Measurements from ENCODE around the gene FRMD1. TPM values are rescaled to one million over a fixed set of nuclear protein-coding genes. Genes with fewer than 3 reads are reported as not detected.

FRMD1 gene
- total RNA-seq, 1 experiment from 2014 or later, result not detected

- no peaks in the 10 kb centered on the region for H3K4me1 ChIP-seq (ENCODE audit: insufficient read depth, low read length)
- DNase-seq (no peak), ATAC-seq (no peak)
- intact Hi-C loops (cut with micrococcal nuclease), result no loop called here
- no peaks in the 10 kb centered on the region for H3K9me2 ChIP-seq (replicated peaks; ENCODE audit: low read length)
- no peak overlapping the region for H2AFZ ChIP-seq (ENCODE audit: low read length)
- H3K27ac ChIP-seq (ENCODE audit: low read length), result no peak overlapping the region
- TF ChIP-seq EZH2phosphoT487 (IDR thresholded peaks at IDR 0.05; ENCODE audit: borderline replicate concordance, low read length) (no peak), EZH2 (IDR thresholded peaks at IDR 0.05; ENCODE audit: low read length, unreplicated experiment) (no peak)
- TF ChIP-seq, protein P1, sequence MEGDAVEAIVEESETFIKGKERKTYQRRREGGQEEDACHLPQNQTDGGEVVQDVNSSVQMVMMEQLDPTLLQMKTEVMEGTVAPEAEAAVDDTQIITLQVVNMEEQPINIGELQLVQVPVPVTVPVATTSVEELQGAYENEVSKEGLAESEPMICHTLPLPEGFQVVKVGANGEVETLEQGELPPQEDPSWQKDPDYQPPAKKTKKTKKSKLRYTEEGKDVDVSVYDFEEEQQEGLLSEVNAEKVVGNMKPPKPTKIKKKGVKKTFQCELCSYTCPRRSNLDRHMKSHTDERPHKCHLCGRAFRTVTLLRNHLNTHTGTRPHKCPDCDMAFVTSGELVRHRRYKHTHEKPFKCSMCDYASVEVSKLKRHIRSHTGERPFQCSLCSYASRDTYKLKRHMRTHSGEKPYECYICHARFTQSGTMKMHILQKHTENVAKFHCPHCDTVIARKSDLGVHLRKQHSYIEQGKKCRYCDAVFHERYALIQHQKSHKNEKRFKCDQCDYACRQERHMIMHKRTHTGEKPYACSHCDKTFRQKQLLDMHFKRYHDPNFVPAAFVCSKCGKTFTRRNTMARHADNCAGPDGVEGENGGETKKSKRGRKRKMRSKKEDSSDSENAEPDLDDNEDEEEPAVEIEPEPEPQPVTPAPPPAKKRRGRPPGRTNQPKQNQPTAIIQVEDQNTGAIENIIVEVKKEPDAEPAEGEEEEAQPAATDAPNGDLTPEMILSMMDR (conservative IDR thresholded peaks at IDR 0.05; ENCODE audit: low read depth, low read length), result no peak
- CTCF ChIA-PET, result no interaction called here
- no peaks in the 10 kb centered on the region for H3K27me3 ChIP-seq (ENCODE audit: low read length)
- H3K9ac ChIP-seq (ENCODE audit: low read length), result no peak overlapping the region
- H3K79me2 ChIP-seq (ENCODE audit: low read length), result no peaks in the 10 kb centered on the region
- H3K36me3 ChIP-seq (ENCODE audit: low read depth, low read length), result no peaks in the 10 kb centered on the region
- H3F3A ChIP-seq (ENCODE audit: low read length, unreplicated experiment), result no peaks in the 10 kb centered on the region
- no peaks in the 10 kb centered on the region for H3K9me3 ChIP-seq (ENCODE audit: low read length)
- no peak overlapping the region for H3K4me3 ChIP-seq (ENCODE audit: low read length)
- H4K20me1 ChIP-seq (ENCODE audit: low read length), result no peaks in the 10 kb centered on the region
- no peak overlapping the region for H3K4me2 ChIP-seq (ENCODE audit: low read length)
- BruUV-seq (replicated peaks), result no TSS peak
- POLR2A ChIA-PET (ENCODE audit: unreplicated experiment), result no interaction called here
Observed at GRCh38 chr6:168055696-168056489, 23.1 kb downstream of the FRMD1 start.

DNA sequence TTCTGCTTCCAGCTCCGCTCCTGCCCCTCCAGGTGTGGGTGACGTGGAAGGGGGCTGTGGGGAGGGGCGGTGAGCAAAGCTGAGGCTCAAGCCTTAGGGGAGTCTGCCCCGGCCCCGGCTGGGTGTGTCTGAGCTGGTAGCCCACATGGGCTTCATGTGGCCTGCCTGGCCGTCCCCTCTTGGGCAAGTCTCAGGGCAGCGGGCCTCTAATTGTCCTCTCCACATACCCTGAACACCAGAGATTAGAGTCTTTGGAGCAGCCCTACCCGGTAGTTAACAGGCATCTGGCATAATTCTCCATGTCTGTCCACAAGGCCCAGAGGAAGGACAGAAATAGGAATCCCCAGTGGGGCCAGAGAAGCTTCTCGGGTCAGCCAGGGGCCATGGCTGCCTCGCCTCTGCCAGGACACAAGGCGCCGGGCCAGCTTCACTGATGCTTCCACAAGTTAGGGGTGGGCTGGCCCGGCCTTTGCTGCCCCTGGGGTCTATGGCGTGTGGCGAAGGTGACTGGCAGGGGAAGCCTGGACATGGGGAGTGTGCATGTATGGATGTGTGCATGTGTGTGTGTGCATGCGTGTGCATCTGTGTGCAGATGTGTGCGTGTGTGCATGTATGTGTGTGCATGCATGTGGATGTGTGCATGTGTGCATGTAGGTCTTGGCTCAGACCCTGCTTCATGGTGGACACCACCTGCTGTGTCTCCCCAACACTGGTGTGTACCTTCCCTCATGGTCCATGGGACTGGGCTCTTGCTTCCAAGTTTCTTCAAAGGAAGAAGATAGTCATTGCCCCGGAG lies 24.0 kb downstream of the FRMD1 start:
- Histone ChIP-seq H3K9me2 (replicated peaks; ENCODE audit: low read length) (no peaks in the 10 kb centered on the region), H3K27me3 (ENCODE audit: low read length) (no peaks in the 10 kb centered on the region), H3K27ac (ENCODE audit: low read length) (no peak overlapping the region), H3K4me3 (ENCODE audit: low read length) (no peak overlapping the region), H3K9ac (ENCODE audit: low read length) (no peak overlapping the region), H3K79me2 (ENCODE audit: low read length) (no peaks in the 10 kb centered on the region), H3K9me3 (ENCODE audit: low read length) (no peaks in the 10 kb centered on the region), H3K4me1 (ENCODE audit: insufficient read depth, low read length) (no peaks in the 10 kb centered on the region), H2AFZ (ENCODE audit: low read length) (no peak overlapping the region), H3K4me2 (ENCODE audit: low read length) (no peak overlapping the region), H3F3A (ENCODE audit: low read length, unreplicated experiment) (no peaks in the 10 kb centered on the region), H4K20me1 (ENCODE audit: low read length) (no peaks in the 10 kb centered on the region), H3K36me3 (ENCODE audit: low read depth, low read length) (no peaks in the 10 kb centered on the region)
- no peak for ATAC-seq
- no peak for DNase-seq
- POLR2A ChIA-PET (ENCODE audit: unreplicated experiment), result no interaction called here
- intact Hi-C loops (cut with micrococcal nuclease), result no loop called here
- CTCF ChIA-PET, result no interaction called here
- no TSS peak for BruUV-seq (replicated peaks)
- no peak for TF ChIP-seq EZH2 (IDR thresholded peaks at IDR 0.05; ENCODE audit: low read length, unreplicated experiment)
- no peak for TF ChIP-seq EZH2phosphoT487 (IDR thresholded peaks at IDR 0.05; ENCODE audit: borderline replicate concordance, low read length)
- TF ChIP-seq, protein P1 (conservative IDR thresholded peaks at IDR 0.05; ENCODE audit: low read depth, low read length), result no peak
